ENCODE measurements around the gene ATF5. TPM values are rescaled to one million over a fixed set of nuclear protein-coding genes. Genes with fewer than 3 reads are reported as not detected.

ATF5 gene
- total and polyA plus RNA-seq, 2 of the 13 experiments (the other 11 are each of a cell fraction or from before 2014, with no cell fraction given): 5.2 to 10.3 TPM

GRCh38 chr19:49929611-49930482 is 842 bp downstream of the ATF5 start (continued):
- TF ChIP-seq TOPORS (CRISPR knock-in tag; IDR thresholded peaks at IDR 0.05) (peak; percentile 62; the same call in 1 of the 2 replicates), RCOR2 (CRISPR knock-in tag; IDR thresholded peaks at IDR 0.05) (0 out of 2 replicates have a peak, but pooled peaks have one; percentile 38), ZMYM4 (CRISPR knock-in tag; IDR thresholded peaks at IDR 0.05) (peak; percentile 73), ZNF136 (CRISPR knock-in tag; IDR thresholded peaks at IDR 0.05; ENCODE audit: low read depth) (0 out of 2 replicates have a peak, but pooled peaks have one; percentile 67), MXD4 (CRISPR knock-in tag; IDR thresholded peaks at IDR 0.05) (peak; percentile 90), ATRX (CRISPR knock-in tag; IDR thresholded peaks at IDR 0.05; ENCODE audit: borderline replicate concordance) (no peak), CC2D1A (CRISPR knock-in tag; IDR thresholded peaks at IDR 0.05) (peak; percentile 18; the same call in 1 of the 2 replicates), MBNL3 (CRISPR knock-in tag; conservative IDR thresholded peaks at IDR 0.05) (no peak), NFIB (CRISPR knock-in tag; IDR thresholded peaks at IDR 0.05; ENCODE audit: borderline replicate concordance) (no peak), HHEX (CRISPR knock-in tag; IDR thresholded peaks at IDR 0.05) (no peak), ZNF234 (CRISPR knock-in tag; conservative IDR thresholded peaks at IDR 0.05) (no peak), CREBL2 (CRISPR knock-in tag; IDR thresholded peaks at IDR 0.05; ENCODE audit: borderline replicate concordance) (no peak; the same call in 1 of the 2 replicates), ZNF75D (CRISPR knock-in tag; IDR thresholded peaks at IDR 0.05; ENCODE audit: borderline replicate concordance) (peak; percentile 3; the same call in 1 of the 2 replicates), THAP7 (CRISPR knock-in tag; IDR thresholded peaks at IDR 0.05) (no peak), HNF4A (CRISPR knock-in tag; IDR thresholded peaks at IDR 0.05) (no peak), ZNF33A (CRISPR knock-in tag; IDR thresholded peaks at IDR 0.05; ENCODE audit: borderline replicate concordance) (no peak), GPBP1L1 (CRISPR knock-in tag; IDR thresholded peaks at IDR 0.05) (no peak), ZNF713 (CRISPR knock-in tag; IDR thresholded peaks at IDR 0.05) (no peak), ZNF280B (CRISPR knock-in tag; IDR thresholded peaks at IDR 0.05; ENCODE audit: borderline replicate concordance) (no peak), ZNF574 (CRISPR knock-in tag; IDR thresholded peaks at IDR 0.05) (peak; percentile 80), PRMT3 (CRISPR knock-in tag; IDR thresholded peaks at IDR 0.05; ENCODE audit: borderline replicate concordance, low read depth) (0 out of 2 replicates have a peak, but pooled peaks have one; percentile 23), SSRP1 (CRISPR knock-in tag; IDR thresholded peaks at IDR 0.05) (peak; percentile 97), ZSCAN30 (CRISPR knock-in tag; IDR thresholded peaks at IDR 0.05) (no peak; the same call in none of the 2 replicates)
